Measurements from ENCODE around the gene SREBF2. TPM values are rescaled to one million over a fixed set of nuclear protein-coding genes. Genes with fewer than 3 reads are reported as not detected.

The SREBF2 gene
- total and polyA plus RNA-seq, 10 of the 15 experiments (the other 5 are each of a cell fraction or from before 2014, with no cell fraction given) = 2.4 to 177 (median 78.8) TPM

- TF ChIP-seq ZNF592 (IDR thresholded peaks at IDR 0.05) (no peak), HDAC6 (IDR thresholded peaks at IDR 0.05; ENCODE audit: unreplicated experiment) (no peak), POLR2A (IDR thresholded peaks at IDR 0.05; ENCODE audit: low read depth, low read length) (peak; percentile 55; the same call in 1 of the 2 replicates), NKRF (conservative IDR thresholded peaks at IDR 0.05) (no peak), EZH2 (IDR thresholded peaks at IDR 0.05; ENCODE audit: borderline replicate concordance, control insufficient read depth, low read depth, low read length) (no peak), SREBF1 (IDR thresholded peaks at IDR 0.05; ENCODE audit: low read length) (no peak), BACH1 (IDR thresholded peaks at IDR 0.05; ENCODE audit: borderline replicate concordance) (peak; percentile 28; the same call in 1 of the 2 replicates), SMAD1 (IDR thresholded peaks at IDR 0.05; ENCODE audit: low read depth, partially characterized antibody) (no peak), MEF2A (IDR thresholded peaks at IDR 0.05; ENCODE audit: insufficient read depth, low read depth, low read length) (no peak), ZNF217 (IDR thresholded peaks at IDR 0.05) (no peak), SUZ12 (IDR thresholded peaks at IDR 0.05; ENCODE audit: unreplicated experiment) (no peak), JUNB (IDR thresholded peaks at IDR 0.05) (no peak), ZNF687 (IDR thresholded peaks at IDR 0.05) (0 out of 2 replicates have a peak, but pooled peaks have one; percentile 10), STAT3 (IDR thresholded peaks at IDR 0.05; ENCODE audit: low read depth, low read length) (no peak), HDAC2 (IDR thresholded peaks at IDR 0.05) (no peak), ATF2 (IDR thresholded peaks at IDR 0.05; ENCODE audit: low read length) (no peak), ZBTB33 (IDR thresholded peaks at IDR 0.05) (no peak)
These were observed 90.2 kb downstream of the SREBF2 start (continued) for GRCh38 chr22:41922940-41923594.
